ENCODE data around the gene DPH1. TPM values are rescaled to one million over a fixed set of nuclear protein-coding genes. Genes with fewer than 3 reads are reported as not detected.
A peak's percentile ranks its signal among the peaks of the same experiment; 100 is the strongest.

The DPH1 gene
- total RNA-seq, 1 donor from 2014 or later = 20.7 TPM

DNA sequence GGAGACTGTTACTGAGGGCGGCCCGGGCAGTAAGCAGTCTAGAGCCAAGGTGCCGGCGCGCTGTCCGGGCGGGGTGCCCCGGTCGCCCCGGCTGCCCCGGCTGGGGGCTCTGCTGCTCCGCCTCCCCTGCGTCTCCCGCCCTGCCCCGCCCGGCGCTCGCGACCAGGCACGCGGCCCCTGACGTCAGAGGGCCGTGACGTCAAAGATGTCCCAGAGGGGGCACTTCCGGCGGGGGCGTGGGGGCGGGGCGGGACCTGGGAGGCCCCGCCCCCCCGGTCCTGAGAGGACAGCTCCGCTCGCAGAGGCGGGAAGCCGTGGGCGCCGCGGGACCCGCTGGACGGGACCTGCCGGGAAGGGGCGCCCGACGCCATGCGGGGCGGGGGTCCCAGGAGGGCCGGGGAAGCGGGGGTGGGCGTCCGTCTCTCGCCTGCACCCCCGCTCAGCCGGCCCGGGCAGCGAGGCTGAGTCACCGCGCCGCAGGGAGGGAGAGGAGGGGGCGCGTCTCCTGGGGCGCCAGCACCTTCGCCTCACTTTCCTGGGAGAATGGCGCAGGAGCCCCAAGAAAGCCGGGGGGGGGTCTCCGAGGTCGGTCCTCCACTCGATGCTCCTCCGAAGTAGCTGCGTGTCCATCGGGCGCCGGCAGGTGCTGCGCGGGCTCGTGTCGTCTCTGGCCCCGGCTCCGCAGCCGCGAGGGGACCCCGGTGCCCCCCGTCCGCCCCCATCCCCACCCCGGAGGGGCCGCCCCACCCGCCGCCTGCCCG is 20.5 kb downstream of the DPH1 start:
- DNase-seq = peak; percentile 66

DNA sequence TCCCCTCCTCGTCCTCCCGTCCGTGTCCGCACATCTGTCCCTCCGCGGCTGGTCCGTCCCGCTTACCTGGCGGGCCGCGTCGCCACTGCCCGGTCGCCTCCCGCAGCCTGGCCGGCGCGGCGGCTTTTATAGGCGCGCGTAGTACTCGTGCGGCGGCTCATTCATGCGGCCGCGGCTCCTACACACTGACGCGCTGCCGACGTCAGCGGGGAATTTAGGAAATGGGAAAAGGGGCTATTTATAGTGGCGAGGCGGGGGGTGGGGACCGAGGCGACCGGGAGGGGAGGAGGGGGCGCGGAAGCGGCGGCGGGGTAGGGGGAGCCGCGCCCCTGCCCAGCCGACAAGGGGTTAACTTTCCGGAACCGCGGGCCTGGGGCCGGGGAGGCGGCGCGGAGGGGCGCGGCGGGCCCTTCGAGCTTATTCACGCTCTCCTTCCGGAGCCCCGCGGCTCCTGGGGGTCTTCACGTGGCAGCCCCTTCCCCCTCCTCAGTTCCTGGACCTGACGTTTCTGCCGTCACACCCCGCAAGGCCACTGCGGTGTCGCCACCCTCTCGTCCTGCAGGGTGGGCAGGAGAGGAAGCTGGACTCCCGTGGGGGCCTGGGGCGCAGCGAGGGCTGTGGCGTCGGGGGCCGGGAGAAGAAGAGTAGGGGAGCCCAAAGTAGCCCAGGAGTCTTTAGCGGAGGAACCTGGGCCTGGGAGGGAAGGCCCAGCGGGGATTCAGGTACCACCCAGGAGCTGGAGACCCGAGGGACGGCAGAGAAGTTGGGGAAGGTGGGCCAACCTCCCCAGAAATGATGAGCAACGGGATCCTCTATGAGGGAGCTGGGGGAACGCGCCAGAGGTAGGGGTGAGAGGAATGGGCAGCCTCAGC is 21.3 kb downstream of the DPH1 start:
- no peak for DNase-seq

DNA sequence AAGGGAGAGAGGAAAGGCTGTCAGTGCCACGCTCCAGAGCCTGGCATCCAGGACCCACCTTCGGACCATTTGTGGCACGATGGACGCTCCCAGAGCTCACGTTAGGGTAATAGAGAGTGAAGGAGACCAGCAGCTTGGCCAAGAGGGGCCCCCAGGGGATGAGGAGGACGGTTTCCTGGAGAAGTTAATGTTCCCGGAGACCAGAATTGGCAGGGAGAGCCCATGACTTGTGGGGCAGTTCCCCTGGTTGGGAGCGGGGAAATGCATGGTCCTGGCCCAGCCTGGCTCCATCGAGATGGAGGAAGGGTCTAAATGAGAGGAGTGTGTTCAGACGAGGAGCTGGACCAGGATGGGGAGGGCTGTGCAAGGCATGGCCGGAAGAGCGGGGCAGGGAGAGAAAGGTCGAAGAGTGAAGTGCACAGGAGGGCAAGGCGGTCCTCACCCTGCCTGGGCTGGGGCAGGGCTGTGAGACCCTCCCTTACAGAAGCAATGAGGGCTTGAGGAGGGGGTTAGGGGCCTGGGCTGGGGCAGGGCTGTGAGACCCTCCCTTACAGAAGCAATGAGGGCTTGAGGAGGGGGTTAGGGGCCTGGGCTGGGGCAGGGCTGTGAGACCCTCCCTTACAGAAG is 22.1 kb downstream of the DPH1 start:
- DNase-seq = no peak

DNA sequence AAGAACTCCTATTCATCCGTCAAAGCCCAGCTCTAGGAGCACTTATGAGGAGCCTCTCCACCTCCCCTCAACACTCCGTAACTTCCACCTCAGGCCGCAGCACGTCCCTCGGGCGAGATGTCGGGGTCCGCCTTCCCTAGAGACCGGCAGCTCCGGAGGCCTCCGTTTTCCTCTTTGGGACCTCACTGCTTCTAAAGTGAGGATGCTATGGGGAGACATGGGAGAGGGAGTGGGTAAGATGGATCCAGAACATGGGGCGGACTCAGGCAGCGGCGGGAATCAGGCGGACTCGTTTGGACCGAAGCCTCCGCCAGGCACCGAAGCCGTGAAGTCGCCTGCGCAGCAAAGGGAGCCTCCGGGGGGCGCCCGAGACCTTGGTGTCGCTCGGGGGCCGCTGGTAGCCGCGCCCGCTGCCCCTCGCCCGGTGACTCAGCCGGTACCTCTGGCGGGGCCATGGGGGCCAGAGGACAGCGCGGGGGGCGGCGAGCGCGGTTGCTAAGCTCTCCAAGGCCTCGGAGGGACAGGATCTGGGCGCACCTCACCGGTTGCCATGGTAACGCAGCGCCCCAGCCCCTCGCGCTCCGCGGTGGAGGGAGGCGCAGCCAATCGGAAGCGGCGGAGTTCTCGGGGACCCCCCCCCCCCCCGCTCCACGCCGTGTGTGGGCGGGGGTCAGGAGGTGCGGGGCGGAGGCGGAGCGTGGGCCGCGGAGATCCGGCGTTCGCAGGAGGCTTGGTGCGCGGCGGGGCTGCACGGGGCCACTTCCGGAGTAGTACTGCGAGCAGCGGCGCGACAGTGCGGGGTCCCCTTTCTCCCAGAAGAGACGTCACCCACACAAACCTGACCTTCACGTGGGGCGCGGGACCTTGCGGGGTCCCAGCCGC is 23.7 kb downstream of the DPH1 start:
- peak; percentile 69 for DNase-seq

DNA sequence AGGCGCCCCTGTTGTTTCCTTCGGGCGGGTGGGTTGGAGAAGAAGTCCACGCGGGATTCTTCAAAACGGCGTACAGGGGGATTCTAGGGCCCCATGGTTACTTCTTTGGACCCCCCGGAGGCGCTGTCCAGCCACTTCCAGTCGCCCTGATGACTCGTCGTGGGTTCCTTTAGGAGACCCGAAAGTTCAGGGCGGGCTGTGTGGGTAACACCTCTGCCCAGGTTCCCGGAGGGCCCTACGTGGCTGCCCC is 24.2 kb downstream of the DPH1 start:
- no peak for DNase-seq

DNA sequence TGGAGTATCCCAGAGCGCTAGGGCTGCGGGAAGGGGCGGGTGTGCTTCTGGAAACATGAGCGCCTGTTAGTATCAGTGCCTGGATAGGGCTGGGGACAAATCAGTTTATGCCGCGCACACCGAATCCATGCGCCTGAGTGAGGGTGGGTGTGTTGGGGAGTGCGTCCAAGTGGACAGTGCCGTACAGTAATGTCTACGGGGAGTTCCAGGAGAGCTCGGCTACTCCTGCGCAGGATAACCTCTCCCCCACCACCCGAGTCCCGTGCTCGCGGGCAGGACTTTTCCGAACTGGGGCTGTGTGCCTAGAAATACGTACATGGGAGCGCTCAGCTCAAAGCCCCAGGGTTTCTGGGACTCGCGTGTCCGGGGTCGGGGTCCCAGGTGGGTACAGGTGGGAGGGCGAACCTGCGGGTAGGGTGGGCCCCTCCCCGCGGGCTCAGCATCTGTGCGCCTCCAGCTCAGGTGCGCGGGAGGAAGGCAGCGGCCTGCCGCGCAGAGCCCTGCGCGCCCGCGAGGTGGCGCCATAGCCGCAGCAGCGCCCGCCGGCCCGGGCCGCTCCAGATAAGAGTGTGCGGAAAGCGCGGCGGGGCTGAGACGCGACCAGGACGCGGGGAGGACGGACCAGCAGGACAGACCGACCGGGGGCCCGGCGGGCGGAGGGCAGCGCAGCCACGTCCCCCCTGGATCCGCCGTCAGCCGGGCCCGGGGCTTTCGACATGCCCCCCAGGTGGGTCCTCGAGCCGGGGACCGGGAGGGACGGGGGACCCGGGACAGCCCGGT is 24.7 kb downstream of the DPH1 start, which contains the start of gene HIC1:
HIC1 (plus strand) TSS at position 592 of the 780 bp plus-strand sequence. CDS start 1,588 bp downstream, outside the sequence.
- DNase-seq = peak; percentile 30

DNA sequence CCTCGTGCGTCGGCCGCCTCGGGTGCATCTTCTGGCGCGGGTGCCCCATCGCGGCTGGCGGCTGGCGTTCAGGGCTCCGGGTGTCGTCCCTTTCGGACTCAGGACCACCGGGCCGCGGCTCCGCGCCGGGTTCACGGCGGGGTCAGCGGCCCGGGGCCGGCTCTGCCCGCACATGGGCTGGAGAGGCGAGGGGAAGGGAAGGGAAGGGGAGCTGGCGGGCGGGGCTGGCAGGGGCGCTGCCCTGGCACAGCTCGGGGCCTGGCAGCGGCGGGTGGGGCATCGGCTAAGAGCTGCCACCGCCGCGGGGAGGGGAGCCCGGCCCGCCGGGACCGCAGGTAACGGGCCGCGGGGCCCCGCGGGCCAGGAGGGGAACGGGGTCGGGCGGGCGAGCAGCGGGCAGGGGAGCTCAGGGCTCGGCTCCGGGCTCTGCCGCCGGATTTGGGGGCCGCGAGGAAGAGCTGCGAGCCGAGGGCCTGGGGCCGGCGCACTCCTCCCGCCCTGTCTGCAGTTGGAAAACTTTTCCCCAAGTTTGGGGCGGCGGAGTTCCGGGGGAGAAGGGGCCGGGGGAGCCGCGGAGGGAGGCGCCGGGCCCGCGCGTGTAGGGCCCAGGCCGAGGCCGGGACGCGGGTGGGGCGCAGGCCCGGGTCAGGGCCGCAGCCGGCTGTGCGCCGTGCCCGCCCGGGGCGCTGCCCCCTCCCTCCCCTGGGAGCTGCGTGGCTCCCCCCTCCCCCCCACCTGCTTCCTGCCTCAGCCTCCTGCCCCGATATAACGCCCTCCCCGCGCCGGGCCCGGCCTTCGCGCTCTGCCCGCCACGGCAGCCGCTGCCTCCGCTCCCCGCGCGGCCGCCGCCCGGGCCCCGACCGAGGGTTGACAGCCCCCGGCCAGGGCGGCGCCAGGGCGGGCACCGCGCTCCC is 25.6 kb downstream of the DPH1 start:
- DNase-seq = no peak

DNA sequence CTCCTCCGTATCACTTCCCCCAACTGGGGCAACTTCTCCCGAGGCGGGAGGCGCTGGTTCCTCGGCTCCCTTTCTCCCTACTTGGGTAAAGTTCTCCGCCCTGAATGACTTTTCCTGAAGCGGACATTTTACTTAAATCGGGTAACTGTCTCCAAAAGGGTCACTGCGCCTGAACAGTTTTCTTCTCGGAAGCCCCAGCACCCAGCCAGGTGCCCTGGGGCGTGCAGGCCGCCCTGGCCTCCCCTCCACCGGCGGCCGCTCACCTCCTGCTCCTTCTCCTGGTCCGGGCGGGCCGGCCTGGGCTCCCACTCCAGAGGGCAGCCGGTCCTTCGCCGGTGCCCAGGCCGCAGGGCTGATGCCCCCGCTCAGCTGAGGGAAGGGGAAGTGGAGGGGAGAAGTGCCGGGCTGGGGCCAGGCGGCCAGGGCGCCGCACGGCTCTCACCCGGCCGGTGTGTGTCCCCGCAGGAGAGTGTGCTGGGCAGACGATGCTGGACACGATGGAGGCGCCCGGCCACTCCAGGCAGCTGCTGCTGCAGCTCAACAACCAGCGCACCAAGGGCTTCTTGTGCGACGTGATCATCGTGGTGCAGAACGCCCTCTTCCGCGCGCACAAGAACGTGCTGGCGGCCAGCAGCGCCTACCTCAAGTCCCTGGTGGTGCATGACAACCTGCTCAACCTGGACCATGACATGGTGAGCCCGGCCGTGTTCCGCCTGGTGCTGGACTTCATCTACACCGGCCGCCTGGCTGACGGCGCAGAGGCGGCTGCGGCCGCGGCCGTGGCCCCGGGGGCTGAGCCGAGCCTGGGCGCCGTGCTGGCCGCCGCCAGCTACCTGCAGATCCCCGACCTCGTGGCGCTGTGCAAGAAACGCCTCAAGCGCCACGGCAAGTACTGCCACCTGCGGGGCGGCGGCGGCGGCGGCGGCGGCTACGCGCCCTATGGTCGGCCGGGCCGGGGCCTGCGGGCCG is 26.5 kb downstream of the DPH1 start:
- no peak for DNase-seq

DNA sequence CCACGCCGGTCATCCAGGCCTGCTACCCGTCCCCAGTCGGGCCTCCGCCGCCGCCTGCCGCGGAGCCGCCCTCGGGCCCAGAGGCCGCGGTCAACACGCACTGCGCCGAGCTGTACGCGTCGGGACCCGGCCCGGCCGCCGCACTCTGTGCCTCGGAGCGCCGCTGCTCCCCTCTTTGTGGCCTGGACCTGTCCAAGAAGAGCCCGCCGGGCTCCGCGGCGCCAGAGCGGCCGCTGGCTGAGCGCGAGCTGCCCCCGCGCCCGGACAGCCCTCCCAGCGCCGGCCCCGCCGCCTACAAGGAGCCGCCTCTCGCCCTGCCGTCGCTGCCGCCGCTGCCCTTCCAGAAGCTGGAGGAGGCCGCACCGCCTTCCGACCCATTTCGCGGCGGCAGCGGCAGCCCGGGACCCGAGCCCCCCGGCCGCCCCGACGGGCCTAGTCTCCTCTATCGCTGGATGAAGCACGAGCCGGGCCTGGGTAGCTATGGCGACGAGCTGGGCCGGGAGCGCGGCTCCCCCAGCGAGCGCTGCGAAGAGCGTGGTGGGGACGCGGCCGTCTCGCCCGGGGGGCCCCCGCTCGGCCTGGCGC is 27.3 kb downstream of the DPH1 start:
- DNase-seq = no peak

DNA sequence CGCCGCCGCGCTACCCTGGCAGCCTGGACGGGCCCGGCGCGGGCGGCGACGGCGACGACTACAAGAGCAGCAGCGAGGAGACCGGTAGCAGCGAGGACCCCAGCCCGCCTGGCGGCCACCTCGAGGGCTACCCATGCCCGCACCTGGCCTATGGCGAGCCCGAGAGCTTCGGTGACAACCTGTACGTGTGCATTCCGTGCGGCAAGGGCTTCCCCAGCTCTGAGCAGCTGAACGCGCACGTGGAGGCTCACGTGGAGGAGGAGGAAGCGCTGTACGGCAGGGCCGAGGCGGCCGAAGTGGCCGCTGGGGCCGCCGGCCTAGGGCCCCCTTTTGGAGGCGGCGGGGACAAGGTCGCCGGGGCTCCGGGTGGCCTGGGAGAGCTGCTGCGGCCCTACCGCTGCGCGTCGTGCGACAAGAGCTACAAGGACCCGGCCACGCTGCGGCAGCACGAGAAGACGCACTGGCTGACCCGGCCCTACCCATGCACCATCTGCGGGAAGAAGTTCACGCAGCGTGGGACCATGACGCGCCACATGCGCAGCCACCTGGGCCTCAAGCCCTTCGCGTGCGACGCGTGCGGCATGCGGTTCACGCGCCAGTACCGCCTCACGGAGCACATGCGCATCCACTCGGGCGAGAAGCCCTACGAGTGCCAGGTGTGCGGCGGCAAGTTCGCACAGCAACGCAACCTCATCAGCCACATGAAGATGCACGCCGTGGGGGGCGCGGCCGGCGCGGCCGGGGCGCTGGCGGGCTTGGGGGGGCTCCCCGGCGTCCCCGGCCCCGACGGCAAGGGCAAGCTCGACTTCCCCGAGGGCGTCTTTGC is 28.0 kb downstream of the DPH1 start:
- no peak for DNase-seq

DNA sequence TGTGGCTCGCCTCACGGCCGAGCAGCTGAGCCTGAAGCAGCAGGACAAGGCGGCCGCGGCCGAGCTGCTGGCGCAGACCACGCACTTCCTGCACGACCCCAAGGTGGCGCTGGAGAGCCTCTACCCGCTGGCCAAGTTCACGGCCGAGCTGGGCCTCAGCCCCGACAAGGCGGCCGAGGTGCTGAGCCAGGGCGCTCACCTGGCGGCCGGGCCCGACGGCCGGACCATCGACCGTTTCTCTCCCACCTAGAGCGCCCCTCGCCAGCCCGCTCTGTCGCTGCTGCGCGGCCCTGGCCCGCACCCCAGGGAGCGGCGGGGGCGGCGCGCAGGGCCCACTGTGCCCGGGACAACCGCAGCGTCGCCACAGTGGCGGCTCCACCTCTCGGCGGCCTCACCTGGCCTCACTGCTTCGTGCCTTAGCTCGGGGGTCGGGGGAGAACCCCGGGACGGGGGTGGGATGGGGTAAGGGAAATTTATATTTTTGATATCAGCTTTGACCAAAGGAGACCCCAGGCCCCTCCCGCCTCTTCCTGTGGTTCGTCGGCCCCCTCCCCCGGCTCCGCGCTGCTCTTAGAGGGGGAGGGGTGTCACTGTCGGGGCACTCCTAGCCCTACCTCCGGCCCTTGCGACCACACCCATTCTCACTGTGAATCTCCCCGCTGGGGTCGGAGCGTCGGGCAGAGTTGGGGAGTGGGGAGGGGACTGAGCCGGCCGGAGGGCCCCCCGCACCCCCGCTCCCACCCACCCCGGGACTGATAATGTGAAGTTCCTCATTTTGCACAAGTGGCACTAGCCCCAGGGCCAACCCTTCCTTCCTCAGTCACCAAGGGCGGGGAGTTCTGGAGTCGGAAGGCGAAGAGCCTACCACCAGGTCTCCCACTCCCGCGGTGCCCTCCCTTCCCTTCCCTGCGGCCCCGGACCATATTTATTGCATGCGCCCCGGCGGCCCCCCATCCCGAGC is 28.9 kb downstream of the DPH1 start:
- no peak for DNase-seq

DNA sequence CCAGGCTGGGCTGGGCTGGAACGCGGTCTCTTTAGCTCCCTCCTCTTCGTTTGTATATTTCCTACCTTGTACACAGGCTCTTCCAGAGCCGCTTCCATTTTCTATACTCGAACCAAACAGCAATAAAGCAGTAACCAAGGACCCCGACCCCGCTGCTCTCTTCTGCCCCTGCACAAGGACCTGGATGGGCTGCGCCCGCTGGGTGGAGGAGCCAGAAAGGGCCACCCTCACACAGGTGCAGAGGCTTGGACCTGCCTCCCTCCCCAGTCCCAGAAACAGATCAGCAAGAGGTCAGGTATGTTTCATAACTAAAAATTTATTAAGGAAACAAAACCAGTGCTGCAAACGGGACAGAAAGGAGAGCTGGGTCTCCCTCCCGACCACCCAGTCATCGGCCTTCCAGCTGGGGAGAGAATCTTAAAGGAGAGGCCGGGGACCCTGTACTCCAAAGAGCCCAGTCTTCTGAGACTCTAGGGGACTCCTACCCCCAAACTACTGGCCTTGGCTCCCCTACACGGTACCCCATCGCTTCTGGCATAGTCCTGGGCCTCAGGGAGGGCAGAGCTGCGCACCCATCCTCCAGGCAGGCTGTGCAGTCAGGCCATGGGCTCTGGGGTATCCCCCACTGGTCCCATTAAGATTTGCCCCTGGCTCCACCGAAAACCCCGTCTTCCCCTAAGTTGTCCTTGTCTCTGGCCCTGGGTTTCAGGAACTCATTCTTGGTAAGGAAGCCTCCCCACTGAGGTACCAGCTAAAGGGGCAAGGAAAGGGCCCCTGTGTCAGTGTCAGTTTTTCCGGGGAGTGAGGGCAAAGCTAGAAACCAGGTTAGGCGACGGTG is 29.8 kb downstream of the DPH1 start:
- no peak for DNase-seq

DNA sequence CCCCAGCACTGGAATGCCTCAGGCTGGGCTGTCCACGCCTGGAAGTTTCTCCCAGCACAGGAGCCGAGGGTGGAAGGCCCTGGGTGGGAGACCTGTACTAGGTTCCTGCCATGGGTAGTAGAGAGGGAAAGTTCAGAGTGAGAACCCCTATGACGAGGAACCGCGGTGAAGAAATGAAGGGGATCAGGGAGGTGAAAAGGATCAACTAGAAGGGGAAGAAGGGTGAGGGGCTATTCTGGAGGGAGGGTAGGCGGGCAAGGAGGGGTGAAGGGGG is 30.4 kb downstream of the DPH1 start:
- no peak for DNase-seq

DNA sequence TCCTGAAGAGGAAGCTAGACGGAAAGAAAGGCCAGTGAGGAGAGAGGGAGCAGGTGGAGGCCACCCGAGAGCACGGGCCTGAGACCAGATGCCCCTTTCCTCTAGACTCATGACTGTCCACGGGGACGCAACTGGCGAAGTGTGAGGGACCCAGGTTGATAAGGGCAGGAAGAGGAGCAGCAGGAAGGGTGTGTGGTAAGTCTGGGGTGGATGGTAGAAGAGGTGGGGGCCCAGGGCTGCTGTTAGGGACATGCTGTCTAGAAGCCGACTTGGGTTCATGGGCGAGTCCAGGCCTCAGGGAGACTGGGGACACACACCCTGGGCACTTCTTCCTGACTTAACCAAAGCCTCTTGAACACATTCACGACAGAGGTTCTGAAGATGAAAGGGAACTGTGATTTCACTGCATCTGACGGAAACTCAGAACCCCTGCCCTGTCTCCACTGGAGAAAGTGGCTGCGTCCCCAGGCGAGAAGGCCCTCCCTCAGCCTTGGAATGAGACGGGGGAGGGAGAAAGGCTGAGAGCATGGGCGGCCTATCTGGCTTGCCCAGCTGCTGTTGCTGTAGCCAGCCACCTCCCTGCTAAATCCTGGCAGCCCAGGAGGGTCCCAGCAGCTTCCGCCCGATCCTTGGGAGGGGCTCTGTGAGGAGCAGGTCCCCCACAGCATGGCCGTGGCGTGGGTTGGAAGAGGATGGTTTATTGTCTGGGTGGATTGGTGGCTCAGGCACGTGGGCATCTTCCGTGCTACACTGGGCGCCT is 30.9 kb downstream of the DPH1 start:
- no peak for DNase-seq

DNA sequence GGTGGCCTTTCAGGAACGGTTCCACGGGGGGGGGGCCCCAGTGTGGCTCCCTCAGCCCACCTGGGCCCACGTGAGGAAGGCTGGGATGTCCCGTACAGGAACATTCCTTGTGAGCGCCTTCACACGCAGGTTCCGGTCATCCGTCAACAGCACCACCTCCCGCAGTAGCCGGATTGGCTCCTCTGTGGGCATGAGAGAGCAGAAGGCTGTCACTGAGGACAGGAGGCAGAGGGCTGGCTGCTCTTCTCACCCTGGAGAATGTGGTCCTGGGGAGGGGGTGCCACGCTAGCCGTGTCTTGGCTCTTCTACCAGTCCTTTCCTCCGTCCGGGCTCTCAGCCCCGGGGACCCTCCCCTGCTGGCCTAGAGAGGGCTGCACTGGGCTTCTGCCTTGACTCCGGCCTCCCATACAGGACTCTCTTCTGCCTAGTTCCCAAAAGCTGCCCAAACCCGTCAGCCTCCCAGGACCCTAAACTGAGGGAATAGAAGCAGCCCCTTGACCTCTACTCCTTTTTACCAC is 31.5 kb downstream of the DPH1 start:
- DNase-seq = no peak

Measured in occipital lobe (tissue), 2 donors.